HepG2 (cell line): ENCODE results near the gene GIMD1. TPM values are rescaled to one million over a fixed set of nuclear protein-coding genes. Genes with fewer than 3 reads are reported as not detected.

Experiments
- FOXO4 ChIP-seq: sonication (generic); formaldehyde crosslinking; conservative IDR thresholded peaks from 2 replicates; pipeline ENCODE4 v1.8.1; 2023; ENCODE audit warnings: missing genetic modification reagents
- GATA4 ChIP-seq: sonication (generic); IDR thresholded peaks from 2 replicates; pipeline ENCODE4 v1.6.1; 2016; ENCODE audit warnings: antibody characterized with exemption, low read depth, borderline replicate concordance
- GLI4 ChIP-seq: sonication (generic); formaldehyde crosslinking; IDR thresholded peaks from 2 replicates; pipeline ENCODE4 v1.5.1; 2020; ENCODE audit warnings: missing genetic modification reagents, mild to moderate bottlenecking, moderate library complexity, borderline replicate concordance
- IKZF1 ChIP-seq: fragments of 450-650 bp; IDR thresholded peaks from 2 replicates; pipeline ENCODE4 v1.7.1; 2016
- MAFF ChIP-seq: IDR thresholded peaks from 2 replicates; pipeline ENCODE4 v1.6.1; 2011; ENCODE audit warnings: low read depth, low read length, improper control_type of control experiment
- MATR3 ChIP-seq: sonication (generic); formaldehyde crosslinking; IDR thresholded peaks from 2 replicates; pipeline ENCODE4 v1.4.0; 2020; ENCODE audit warnings: missing genetic modification reagents
- NCOA2 ChIP-seq: sonication (generic); formaldehyde crosslinking; IDR thresholded peaks from 2 replicates; pipeline ENCODE4 v1.8.0; 2022; ENCODE audit warnings: inconsistent platforms
- POGZ ChIP-seq: sonication (generic); formaldehyde crosslinking; IDR thresholded peaks from 2 replicates; pipeline ENCODE4 v1.4.0; 2020; ENCODE audit warnings: mild to moderate bottlenecking, missing genetic modification reagents
- POLR2G ChIP-seq: fragments of 200-400 bp; formaldehyde crosslinking; IDR thresholded peaks from 2 replicates; pipeline ENCODE4 v1.6.1; 2018; ENCODE audit warnings: mild to moderate bottlenecking, low read depth, low read length, moderate library complexity
- RFX1 ChIP-seq: fragments of 450-650 bp; IDR thresholded peaks from 2 replicates; pipeline ENCODE4 v1.6.1; 2017
- RFX5 ChIP-seq: IDR thresholded peaks from 2 replicates; pipeline ENCODE4 v1.6.1; 2011; ENCODE audit warnings: low read depth, low read length, improper control_type of control experiment
- SETDB1 ChIP-seq: sonication (generic); formaldehyde crosslinking; IDR thresholded peaks from 2 replicates; pipeline ENCODE4 v1.5.1; 2020; ENCODE audit warnings: missing genetic modification reagents, mild to moderate bottlenecking, borderline replicate concordance
- SOX13 ChIP-seq, 3 experiments: fragments of 450-650 bp in 1 of 3; sonication (generic) in 1 of 3; formaldehyde crosslinking in 1 of 3; IDR thresholded peaks in 2 of 3; conservative IDR thresholded peaks in 1 of 3; 2 replicates each; pipeline versions ENCODE4 v1.5.0 to v1.6.1; 2016 to 2020; ENCODE audit warnings: antibody characterized with exemption in 1 of 3, mild to moderate bottlenecking in 1 of 3, missing compliant biosample characterization in 1 of 3, missing genetic modification reagents in 1 of 3, moderate library complexity in 1 of 3
- SOX5 ChIP-seq: IDR thresholded peaks from 2 replicates; pipeline ENCODE4 v1.6.1; 2016; ENCODE audit warnings: borderline replicate concordance
- TBP ChIP-seq: sonication (generic); formaldehyde crosslinking; IDR thresholded peaks from 2 replicates; pipeline ENCODE4 v1.5.0; 2020; ENCODE audit warnings: missing genetic modification reagents
- ZC3H4 ChIP-seq: sonication (generic); formaldehyde crosslinking; IDR thresholded peaks from 2 replicates; pipeline ENCODE4 v1.4.0; 2020; ENCODE audit warnings: missing genetic modification reagents, borderline replicate concordance
- ZIK1 ChIP-seq: sonication (generic); formaldehyde crosslinking; IDR thresholded peaks from 2 replicates; pipeline ENCODE4 v1.5.0; 2020; ENCODE audit warnings: mild to moderate bottlenecking, low read depth, missing genetic modification reagents, borderline replicate concordance
- ZNF205 ChIP-seq: IDR thresholded peaks from 2 replicates; pipeline ENCODE4 v1.6.1; 2018; ENCODE audit warnings: missing biosample characterization, missing genetic modification reagents
- polyA plus RNA-seq, 8 experiments: library from polyadenylated mRNA; depleted of rRNA in 3 of 8; stranded (reverse) in 7 of 8; unstranded in 1 of 8; fragments of >200 nt; fragmentation: Illumina TruSeq in 4 of 8; extraction: Trizol in 4 of 8; gene quantifications; 2 replicates each; pipeline versions ENCODE4 v1.2.1 to v1.2.3, GENCODE V29; 2011 to 2016; ENCODE audit warnings: low read depth in 4 of 8, missing spikeins in 1 of 8, mixed read lengths in 1 of 8; ENCODE audit not compliant: insufficient read depth in 1 of 8
- total RNA-seq, 5 experiments: library from RNA; depleted of rRNA; stranded (reverse); fragments of >200 nt; fragmentation: Illumina TruSeq; extraction: Trizol; gene quantifications; 2 replicates each; pipeline ENCODE4 v1.2.3, GENCODE V29; 2016; ENCODE audit warnings: low read depth in 1 of 5
- TF ChIP-seq, protein P1 (sequence below): IDR thresholded peaks from 2 replicates; pipeline ENCODE4 v1.4.0; 2020; ENCODE audit warnings: mild to moderate bottlenecking, missing genetic modification reagents
- TF ChIP-seq, protein P2 (sequence below): sonication (generic); formaldehyde crosslinking; IDR thresholded peaks from 2 replicates; pipeline ENCODE4 v1.8.0; 2022; ENCODE audit warnings: low read depth, missing genetic modification reagents
- TF ChIP-seq, protein P3 (sequence below): sonication (generic); formaldehyde crosslinking; IDR thresholded peaks from 2 replicates; pipeline ENCODE4 v1.5.0; 2020; ENCODE audit warnings: missing genetic modification reagents
- TF ChIP-seq, protein P4 (sequence below): IDR thresholded peaks from 2 replicates; pipeline ENCODE4 v1.6.1; 2012; ENCODE audit warnings: low read depth, low read length, improper control_type of control experiment

The GIMD1 gene
- total and polyA plus RNA-seq, 2 of the 13 experiments (the other 11 are each of a cell fraction or from before 2014, with no cell fraction given): not detected

DNA sequence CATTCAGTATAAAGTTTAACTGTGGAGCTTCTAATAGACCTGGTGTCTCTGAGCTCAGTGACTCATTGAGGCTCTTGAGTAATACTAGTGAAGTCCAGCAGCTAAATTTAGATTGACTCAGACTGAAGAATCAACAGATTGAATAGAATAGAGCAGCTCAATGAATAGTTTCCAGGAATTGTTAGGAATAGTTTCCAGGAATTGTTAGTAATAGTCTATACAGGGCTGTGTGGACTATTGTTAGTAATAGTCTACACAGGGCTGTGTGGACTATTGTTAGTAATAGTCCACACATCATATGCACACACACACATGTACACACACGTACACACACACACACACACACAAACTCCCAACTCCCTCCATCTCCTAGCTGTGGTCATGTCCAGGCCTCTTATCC is 3.0 kb downstream of the GIMD1 start (continued):
- TF ChIP-seq ZNF205 (CRISPR knock-in tag) (no peak), SOX5 (CRISPR knock-in tag) (peak; percentile 53; the same call in 1 of the 2 replicates), SOX13 (IDR thresholded peaks at IDR 0.05) (no peak), SOX13 (CRISPR knock-in tag; conservative IDR thresholded peaks at IDR 0.05 in 1 of 2, IDR thresholded peaks at IDR 0.05 in 1 of 2) (peak in 1 of 2 experiments; percentile 47; a peak in 1 of 4 replicates), ZIK1 (CRISPR knock-in tag) (no peak), RFX5 (no peak), MATR3 (no peak), NCOA2 (CRISPR knock-in tag) (peak; percentile 43; the same call in 1 of the 2 replicates), IKZF1 (no peak), GLI4 (CRISPR knock-in tag) (no peak), GATA4 (no peak), POGZ (CRISPR knock-in tag) (no peak), FOXO4 (CRISPR knock-in tag) (no peak), RFX1 (no peak), SETDB1 (CRISPR knock-in tag) (no peak), MAFF (no peak), TBP (CRISPR knock-in tag) (no peak), ZC3H4 (CRISPR knock-in tag) (no peak), POLR2G (no peak)
- TF ChIP-seq, protein P1, sequence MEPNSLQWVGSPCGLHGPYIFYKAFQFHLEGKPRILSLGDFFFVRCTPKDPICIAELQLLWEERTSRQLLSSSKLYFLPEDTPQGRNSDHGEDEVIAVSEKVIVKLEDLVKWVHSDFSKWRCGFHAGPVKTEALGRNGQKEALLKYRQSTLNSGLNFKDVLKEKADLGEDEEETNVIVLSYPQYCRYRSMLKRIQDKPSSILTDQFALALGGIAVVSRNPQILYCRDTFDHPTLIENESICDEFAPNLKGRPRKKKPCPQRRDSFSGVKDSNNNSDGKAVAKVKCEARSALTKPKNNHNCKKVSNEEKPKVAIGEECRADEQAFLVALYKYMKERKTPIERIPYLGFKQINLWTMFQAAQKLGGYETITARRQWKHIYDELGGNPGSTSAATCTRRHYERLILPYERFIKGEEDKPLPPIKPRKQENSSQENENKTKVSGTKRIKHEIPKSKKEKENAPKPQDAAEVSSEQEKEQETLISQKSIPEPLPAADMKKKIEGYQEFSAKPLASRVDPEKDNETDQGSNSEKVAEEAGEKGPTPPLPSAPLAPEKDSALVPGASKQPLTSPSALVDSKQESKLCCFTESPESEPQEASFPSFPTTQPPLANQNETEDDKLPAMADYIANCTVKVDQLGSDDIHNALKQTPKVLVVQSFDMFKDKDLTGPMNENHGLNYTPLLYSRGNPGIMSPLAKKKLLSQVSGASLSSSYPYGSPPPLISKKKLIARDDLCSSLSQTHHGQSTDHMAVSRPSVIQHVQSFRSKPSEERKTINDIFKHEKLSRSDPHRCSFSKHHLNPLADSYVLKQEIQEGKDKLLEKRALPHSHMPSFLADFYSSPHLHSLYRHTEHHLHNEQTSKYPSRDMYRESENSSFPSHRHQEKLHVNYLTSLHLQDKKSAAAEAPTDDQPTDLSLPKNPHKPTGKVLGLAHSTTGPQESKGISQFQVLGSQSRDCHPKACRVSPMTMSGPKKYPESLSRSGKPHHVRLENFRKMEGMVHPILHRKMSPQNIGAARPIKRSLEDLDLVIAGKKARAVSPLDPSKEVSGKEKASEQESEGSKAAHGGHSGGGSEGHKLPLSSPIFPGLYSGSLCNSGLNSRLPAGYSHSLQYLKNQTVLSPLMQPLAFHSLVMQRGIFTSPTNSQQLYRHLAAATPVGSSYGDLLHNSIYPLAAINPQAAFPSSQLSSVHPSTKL (CRISPR knock-in tag): peak; percentile 71
- TF ChIP-seq, protein P2, sequence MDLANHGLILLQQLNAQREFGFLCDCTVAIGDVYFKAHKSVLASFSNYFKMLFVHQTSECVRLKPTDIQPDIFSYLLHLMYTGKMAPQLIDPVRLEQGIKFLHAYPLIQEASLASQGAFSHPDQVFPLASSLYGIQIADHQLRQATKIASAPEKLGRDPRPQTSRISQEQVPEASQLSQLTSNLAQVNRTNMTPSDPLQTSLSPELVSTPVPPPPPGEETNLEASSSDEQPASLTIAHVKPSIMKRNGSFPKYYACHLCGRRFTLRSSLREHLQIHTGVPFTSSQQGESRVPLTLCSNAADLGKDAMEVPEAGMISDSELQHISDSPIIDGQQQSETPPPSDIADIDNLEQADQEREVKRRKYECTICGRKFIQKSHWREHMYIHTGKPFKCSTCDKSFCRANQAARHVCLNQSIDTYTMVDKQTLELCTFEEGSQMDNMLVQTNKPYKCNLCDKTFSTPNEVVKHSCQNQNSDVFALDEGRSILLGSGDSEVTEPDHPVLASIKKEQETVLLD (CRISPR knock-in tag): no peak
- TF ChIP-seq, protein P3, sequence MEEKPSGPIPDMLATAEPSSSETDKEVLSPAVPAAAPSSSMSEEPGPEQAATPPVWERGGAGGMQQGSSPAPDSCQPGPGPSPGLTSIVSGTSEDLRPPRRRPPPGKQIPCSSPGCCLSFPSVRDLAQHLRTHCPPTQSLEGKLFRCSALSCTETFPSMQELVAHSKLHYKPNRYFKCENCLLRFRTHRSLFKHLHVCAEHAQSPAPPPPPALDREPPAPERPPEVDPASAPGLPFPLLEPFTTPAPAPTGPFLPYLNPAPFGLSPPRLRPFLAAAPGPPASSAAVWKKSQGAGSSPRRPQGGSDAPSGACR (CRISPR knock-in tag): no peak
- TF ChIP-seq, protein P4, sequence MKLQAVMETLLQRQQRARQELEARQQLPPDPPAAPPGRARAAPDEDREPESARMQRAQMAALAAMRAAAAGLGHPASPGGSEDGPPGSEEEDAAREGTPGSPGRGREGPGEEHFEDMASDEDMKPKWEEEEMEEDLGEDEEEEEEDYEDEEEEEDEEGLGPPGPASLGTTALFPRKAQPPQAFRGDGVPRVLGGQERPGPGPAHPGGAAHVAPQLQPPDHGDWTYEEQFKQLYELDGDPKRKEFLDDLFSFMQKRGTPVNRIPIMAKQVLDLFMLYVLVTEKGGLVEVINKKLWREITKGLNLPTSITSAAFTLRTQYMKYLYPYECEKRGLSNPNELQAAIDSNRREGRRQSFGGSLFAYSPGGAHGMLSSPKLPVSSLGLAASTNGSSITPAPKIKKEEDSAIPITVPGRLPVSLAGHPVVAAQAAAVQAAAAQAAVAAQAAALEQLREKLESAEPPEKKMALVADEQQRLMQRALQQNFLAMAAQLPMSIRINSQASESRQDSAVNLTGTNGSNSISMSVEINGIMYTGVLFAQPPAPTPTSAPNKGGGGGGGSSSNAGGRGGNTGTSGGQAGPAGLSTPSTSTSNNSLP: peak; percentile 63; the same call in 1 of the 2 replicates
